Measurements from ENCODE around the gene FRAS1.

The FRAS1 gene

GRCh38 chr4:78336093-78336943 lies 279.2 kb downstream of the FRAS1 start:
- DNase-seq: peak; percentile 32

DNA sequence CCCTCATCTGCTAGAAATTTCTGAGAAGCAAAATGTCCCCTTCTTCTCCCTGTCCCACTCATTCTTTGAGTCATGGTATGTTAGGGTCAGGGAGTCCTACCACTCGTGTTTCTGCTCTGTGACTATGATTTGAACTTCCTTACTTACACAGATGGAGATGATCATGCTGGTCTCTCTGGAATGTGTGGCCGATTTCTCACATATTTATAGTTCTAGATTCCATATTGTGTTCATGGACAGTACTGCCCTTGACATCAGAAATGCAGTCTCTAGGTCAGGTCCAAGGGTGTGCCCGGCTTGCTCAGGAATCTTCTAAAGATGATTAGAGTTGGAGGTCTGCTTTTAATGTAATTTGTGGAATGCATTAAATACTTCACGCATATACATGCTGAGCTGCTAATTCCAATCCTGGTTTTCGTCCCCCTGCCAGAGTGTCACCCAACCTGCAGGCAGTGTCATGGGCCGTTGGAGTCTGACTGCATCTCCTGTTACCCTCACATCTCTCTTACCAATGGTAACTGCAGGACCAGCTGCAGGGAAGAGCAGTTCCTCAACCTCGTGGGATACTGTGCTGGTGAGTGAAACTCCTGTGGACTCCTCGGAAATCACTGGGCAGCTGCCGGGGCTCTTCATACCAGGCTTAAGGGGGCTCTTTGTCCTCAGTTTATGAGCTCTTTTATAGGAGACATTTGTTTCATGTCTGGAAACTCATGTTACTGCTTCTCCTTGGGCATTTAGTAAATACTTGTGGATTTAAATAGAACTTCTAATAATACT lies 280.3 kb downstream of the FRAS1 start:
- DNase-seq: no peak

- DNase-seq: no peak
These were observed 285.0 kb downstream of the FRAS1 start for GRCh38 chr4:78342125-78342524.

- DNase-seq: no peak
These were observed 286.6 kb downstream of the FRAS1 start for GRCh38 chr4:78343682-78344081.

DNA sequence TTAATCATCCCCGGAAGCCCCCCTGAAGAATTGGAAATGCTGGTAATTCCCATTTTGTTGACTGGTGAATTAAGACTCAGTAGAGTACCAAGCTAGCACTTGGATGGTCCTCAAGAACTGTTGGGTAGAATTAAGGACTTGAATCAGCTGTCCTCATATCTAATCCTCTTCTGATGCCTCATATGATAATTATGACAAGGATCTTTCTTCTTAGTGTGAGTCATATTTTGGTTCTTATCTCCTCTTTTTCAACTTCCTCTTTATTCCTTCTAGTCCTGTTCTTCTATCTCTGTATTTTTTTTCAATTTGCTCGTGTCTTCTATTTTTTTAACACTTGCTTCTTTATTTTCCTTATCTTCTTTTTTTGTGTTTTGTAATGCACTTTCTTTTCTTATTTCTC lies 288.1 kb downstream of the FRAS1 start:
- DNase-seq: no peak

- DNase-seq: no peak
These were observed 289.1 kb downstream of the FRAS1 start for GRCh38 chr4:78346222-78346621.

GRCh38 chr4:78347527-78347926 lies 290.4 kb downstream of the FRAS1 start:
- no peak for DNase-seq

GRCh38 chr4:78353921-78354320 lies 296.8 kb downstream of the FRAS1 start:
- DNase-seq: no peak

DNA sequence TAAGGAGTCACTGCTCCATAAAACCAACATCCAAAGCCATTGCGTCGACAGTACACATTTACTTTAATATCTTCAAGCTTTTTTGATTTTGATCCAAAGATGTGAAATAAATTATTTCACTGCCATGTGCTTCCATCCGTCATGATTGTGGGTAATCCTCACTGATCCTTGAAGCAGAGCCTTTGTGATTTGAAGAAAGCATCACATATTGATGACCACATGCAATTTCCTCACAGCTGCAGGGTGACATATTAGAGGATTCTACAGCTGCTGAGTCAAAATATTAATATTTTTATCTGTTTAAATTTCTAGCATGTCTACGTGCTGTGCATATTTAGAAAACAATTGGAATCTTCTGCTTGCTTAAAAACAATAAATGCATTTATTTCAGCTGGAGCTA lies 297.7 kb downstream of the FRAS1 start:
- DNase-seq: no peak

GRCh38 chr4:78355306-78355705 lies 298.2 kb downstream of the FRAS1 start:
- DNase-seq: no peak

DNA sequence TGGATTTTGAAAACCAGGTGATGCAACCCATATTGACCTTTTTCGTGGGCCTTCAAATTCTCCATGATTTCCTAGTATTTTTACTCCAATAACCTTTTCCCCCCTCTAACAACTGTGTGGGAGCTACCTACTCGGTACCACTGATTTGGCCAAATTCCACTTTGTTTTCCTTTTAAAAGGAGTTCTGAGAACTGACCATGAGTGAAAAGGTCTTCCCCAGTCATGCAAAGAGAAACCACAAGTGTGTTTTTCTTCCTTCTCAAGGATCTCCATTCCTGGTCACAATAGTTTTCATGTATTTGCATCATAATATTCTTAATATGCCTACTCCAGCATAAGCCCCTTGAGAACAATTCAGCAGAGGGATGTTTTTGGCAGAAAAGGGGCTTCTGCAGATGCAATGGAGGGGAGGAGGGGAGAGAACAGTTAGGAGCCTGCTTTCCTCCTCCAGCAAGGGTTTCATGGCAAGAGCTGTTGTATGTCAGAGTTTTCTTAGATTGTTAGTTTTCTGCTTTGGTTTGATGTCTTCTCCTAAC lies 299.2 kb downstream of the FRAS1 start:
- DNase-seq: peak; percentile 44

DNA sequence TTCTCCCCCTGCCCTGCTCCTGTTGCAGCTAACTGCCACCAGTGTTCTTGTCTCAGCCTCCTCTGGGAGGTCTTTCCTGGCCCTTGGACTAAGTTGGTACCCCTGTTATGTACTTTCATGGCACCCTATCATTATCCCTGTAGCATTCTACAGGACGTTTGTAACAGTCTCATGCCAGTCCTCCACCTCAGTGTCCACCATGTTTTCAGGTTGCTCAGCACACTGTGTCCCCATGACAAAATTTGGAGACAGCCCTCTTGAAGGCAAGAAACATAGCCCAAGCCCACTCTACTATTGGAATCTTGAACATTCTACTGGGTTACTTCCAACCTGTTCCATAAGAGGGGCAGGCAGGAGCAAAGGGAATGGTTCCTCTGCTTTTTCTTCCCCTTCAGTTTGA lies 300.0 kb downstream of the FRAS1 start:
- DNase-seq: no peak

DNA sequence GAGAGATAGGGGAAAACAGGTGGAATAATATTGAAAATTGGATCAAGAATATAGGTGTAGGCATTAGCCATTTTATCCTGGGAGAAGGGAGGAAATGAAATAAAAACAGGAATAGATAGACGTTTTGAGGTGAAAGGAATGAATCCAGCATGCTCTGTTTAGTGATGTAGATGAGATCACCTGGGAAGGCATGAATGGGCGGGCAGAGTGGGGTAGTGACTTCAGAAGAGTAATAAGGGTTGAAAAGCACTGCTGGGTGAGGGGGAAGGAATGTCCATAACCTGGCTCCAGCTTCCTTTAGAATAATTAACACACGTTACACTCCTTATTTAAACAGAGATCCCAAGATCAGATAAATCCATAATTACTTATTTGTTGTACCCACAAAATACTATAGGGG lies 303.3 kb downstream of the FRAS1 start:
- DNase-seq: no peak

GRCh38 chr4:78361621-78362120 lies 304.5 kb downstream of the FRAS1 start:
- DNase-seq: no peak

GRCh38 chr4:78362310-78362709 lies 305.2 kb downstream of the FRAS1 start:
- DNase-seq: no peak

DNA sequence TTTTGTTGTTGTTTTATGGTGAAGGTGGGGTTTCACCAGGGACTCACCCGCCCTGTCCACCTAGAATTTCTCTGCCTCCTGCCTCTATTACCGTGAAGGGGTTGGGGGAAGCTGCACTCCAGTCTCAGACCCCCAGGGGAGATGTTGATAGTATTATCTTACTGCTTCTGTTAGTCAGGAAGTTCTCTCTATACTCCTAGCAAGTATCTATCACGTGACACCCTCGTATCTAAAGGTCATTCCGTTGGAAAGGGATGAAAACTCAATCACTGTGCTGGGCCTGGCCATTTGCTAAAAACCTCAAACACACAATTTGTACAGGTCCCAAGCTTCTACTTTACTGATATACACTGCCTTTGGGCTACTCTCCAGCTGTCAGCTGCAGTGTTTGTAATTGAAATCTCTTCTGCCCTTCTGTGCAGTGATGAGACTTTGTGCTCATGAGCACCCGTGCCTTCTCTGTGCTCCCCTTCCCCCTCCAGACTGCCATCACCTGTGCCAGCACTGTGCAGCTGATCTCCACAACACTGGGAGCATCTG lies 306.0 kb downstream of the FRAS1 start:
- DNase-seq: no peak

DNA sequence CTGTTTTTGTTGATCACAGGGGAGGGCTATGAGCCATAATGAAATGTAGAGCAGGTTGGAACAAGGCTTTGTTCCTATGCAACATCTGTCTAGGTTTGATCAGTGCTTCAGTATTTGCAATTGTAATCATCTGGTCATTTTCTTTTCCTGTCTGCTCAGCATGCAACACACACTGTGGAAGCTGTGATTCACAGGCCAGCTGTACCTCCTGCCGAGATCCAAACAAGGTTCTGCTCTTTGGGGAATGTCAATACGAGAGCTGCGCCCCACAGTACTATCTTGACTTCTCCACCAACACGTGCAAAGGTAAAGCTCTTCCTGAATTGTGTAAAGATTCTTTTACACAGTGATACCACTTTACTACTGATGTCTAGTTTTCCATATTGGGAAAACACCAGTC lies 312.6 kb downstream of the FRAS1 start:
- DNase-seq: no peak

GRCh38 chr4:78370631-78371372 lies 313.7 kb downstream of the FRAS1 start:
- DNase-seq: no peak

DNA sequence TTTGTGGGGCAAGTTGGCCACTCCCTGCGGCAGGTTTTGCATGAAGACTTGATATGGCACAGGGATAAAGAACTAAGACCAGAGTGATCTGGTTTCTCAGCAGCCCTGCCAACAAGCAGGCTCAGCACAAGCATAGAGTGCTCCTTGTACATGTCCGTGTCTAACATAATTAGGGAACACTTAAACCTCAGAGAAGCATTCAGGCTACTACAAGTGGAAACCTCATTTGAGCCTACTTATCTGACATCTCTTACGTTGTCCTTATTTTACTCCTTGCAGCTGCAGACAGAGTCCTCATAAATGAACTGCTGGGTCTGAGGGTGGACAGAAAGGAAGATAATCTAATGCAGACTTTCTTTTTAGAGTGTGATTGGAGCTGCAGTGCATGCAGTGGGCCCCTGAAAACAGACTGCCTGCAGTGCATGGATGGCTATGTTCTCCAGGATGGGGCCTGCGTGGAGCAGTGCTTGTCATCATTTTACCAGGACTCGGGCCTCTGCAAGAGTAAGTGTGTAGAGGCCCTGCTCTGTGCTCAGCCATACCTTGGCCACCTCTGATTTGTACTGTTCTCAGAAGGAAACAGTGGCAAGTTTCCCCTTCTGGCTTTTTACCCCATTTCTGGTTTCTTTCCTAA lies 315.3 kb downstream of the FRAS1 start:
- DNase-seq: no peak

DNA sequence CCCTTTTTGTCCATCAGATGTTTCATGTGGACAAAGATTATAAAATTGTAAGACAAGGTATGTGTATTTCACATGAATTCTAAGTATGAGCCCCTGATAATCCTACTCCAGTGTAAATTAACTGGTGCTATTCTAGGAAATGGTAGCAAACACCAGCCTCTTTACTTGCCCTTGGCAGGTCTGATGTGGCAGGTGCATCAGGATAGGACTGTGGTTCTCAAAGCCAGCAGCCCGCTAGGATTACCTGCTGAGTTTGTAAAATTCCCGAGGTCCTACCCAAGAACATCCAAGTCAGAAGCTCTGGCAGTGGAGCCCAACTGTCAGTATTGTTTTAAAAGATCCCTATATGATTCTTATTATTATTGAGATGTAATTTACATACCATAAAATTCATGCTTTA lies 320.4 kb downstream of the FRAS1 start:
- no peak for DNase-seq

DNA sequence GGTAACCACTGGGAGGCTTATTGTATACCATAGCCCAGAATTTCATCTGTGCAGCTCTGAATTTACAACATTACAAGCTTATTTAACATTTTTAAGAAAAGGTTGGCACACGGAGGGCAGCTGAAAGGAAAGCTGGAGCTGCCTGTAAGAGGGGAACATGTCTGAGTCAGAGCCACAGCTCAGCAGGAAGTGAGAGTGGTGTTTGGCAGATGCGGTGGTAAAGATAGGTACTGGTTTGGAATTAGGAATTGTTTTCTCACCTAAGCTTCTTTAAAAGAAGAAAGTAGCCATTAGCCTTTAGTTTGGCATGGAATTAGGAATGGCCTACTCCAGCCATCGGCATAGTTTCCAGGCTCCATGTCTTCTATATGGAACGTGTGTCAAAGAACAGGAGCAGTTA lies 321.9 kb downstream of the FRAS1 start:
- DNase-seq: no peak

GRCh38 chr4:78379991-78380729 lies 323.0 kb downstream of the FRAS1 start:
- peak; percentile 35 for DNase-seq

Data from kidney glomerular epithelial cell (primary cell).